GM18951 (cell line): ENCODE results near the gene PALM.
"Not testable (repeated sequence)": the region's sequence is repeated elsewhere in the genome, so short reads cannot be mapped to it uniquely, and the experiment has no call there.

Experiments used
- POLR2A ChIP-seq: IDR thresholded peaks from 4 replicates; pipeline ENCODE4 v1.6.1; 2011; ENCODE audit warnings: mild to moderate bottlenecking; ENCODE audit not compliant: insufficient read length, insufficient read depth; ENCODE audit errors: extremely low read depth
- in situ Hi-C: fragments of 300-500 bp; cut with MboI; formaldehyde crosslinking; loops from one replicate; pipeline ENCODE4 v1.12.0; 2022; ENCODE audit warnings: low sequenced_read_pairs, mixed read lengths, inconsistent platforms; ENCODE audit not compliant: unreplicated experiment

PALM gene

DNA sequence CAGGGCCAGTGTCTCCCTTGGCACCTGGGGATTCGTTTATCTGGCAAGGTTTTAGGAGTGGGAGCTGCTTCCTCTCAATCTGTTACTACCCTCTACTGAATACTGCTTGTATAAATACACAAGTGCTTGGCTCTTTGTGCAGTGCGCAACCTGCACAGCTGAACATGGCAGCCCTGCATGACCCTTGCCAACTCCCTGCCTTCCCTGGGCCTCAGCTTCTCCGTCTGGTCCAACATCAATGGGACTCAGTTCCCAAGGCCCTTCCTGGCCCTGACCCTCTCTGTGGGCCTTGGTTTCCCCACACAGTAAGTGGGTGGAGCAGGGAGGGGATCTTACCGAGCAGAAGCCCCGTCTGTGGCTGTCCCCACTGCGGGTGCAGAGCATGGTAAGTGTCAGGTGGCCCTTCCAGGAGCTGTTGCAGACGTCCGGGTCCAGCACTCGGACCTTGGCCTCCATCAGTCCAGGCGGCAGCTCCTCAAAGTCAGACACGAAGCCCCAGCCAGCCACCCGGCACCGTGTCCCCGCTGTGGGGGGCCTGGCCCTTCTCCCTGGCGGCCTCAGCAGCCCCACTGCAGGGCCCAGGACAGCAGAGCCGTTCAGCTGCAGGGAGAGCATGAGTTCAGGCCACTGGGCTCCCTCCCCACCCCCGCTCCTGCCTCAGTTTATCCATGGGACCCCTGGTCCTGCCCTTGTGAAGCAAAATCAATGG is 22.0 kb upstream of the PALM start:
- in situ Hi-C loops, result no loop called here

DNA sequence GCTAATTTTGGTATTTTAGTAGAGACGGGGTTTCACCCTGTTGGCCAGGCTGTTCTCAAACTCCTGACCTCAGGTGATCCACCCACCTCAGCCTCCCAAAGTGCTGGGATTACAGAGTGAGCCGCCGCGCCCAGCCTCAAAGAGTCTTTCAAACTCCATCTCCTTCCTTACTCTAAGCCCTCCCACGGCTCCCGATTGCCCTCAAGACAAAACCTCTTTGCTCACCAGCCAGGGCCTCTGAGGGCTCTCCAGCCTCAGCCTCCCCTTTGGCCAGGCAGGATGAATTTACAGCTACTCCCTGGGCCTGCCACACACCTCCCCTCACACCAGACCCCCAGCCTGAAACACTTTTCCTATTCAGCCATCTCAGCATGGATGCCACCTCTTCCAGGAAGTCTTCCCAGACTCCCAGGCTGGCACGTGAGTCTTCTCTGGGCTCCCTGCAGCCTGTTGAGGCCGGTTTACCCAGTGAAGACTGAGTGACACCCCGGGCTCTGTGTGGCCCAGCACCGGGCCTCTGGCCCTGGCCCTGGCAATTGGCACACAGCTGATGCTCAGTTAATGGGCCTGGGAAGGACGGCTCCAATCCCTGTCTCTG is 21.1 kb upstream of the PALM start:
- no peak for TF ChIP-seq POLR2A
- in situ Hi-C loops, result no loop called here

More for the DNA sequence above, 22.0 kb upstream of the PALM start:
- TF ChIP-seq POLR2A, result no peak

DNA sequence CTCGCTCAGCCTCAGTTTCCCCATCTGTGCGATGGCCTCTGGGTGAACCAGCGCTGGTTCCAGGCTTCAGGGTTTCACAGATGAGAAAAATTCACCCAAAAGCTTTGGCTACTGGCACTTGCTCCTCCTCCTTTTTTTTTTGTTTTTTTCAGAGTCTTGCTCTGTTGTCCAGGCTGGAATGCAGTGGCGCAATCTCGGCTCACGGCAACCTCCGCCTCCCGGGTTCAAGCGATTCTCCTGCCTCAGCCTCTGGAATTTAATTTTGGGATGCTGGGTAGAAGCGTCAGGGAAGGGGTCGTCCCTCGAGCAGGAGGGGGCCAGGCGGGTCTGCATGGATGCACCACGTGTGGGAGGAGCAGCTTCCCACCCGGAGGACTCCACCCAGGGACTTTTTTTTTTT is 20.5 kb upstream of the PALM start:
- in situ Hi-C loops, result no loop called here
- no peak for TF ChIP-seq POLR2A

DNA sequence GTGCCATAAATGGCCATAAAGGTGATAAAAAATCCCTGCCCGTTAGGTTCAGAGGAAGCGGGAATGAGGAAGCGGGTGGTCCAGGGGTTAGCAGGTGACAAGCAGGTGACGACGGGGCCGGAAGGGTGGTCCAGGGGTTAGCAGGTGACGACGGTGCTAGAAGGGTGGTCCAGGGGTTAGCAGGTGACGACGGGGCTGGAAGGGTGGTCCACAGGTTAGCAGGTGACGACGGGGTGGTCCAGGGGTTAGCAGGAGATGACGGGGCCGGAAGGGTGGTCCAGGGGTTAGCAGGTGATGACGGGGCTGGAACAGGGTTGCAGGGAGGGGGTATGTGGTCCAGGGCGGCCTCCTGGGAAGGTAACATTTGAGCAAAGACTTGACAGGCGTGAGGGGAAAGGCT is 19.7 kb upstream of the PALM start:
- in situ Hi-C loops, result no loop called here
- no peak for TF ChIP-seq POLR2A

DNA sequence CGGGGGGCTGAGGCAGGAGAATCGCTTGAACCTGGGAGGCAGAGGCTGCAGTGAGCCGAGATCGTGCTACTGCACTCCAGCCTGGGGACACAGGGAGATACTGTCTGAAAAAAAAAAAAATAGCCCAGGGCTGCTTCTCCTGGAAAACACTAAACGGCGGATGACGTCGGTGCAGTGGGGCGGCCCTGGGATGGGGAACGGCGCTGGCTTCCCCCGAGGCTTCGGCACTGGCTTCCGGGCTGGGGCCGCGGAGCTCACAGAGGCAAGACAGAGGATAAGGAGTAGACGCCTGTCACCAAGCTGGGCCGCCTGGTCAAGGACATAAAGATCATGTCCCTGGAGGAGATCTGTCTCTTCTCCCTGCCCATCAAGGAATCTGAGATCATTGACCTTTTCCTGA is 18.5 kb upstream of the PALM start:
- no peak for TF ChIP-seq POLR2A
- in situ Hi-C loops, result no loop called here

DNA sequence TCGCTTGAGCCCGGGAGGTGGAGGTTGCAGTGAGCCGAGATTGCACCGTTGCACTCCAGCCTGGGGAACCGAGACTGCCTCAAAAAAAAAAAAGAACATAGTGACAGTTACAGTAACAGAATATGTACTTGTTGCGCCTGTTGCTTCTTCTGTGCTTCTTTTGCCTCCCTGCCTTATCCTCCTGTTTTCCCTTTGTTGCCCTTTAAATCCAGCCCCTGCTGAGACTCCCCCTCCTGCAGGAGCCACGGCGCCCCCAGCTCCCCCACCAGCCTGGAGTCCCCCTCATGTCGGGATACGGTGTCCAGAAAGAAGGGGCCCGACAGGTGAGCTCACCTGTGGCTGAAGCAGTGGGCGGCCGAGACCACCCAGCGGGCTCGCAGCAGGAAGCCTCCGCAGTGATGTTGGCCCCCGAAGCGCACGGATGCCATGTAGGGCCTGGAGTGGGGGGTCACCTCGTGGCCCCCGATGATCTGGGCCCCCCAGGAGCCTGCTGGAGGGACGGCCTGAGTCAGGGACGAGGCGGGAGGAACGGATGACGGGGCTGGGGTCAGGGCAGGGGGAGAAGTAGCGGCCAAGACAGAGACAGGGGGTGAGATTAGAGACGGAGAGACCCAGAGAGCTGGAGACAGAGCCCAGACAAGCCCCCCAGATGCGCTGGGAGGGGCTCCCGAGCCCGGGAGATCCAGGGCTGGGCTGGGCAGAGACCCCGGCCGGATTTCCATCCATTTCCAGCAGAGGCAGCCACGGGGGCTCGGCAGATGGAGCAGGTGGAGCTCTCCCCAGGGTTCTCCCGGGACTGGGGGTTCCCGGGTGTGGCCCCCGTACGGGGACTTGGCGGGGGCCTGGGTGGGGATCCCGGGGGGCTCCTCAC is 14.0 kb upstream of the PALM start:
- in situ Hi-C loops, result no loop called here
- no peak for TF ChIP-seq POLR2A

DNA sequence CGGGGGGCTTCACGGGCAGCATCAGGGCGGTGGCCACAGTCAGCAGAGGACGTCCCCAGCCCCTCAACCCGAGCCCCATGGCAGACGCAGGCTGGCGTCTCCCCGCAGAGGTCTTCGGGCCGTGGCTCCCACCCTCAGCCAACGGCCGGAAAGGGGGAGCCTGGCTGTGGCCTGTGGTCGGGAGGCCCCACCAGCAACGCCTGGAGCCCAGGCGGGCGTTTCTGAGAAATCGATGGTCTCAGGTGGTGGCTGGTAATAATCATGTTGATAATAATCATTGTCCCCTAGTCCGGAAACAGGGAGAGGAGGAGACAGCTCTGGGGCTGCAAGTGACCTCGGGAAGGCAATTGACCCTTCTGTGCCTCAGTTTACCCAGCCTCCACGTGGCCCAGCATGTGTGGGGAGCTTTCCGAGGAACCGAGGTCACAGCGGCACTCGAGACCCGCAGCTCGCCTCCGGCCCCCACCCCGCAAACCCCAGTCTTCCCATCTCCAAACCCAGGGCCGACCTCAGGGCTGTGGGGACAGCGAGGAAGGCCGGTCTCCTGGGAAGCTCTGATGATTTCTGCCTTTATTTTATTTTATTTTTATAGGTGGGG is 13.3 kb upstream of the PALM start, which contains the start of gene PRSS57:
Gene PRSS57, minus strand, starts transcription at position 101 of the 598 bp plus-strand sequence. Its CDS starts 22 bp downstream, at position 79.
- no peak for TF ChIP-seq POLR2A
- in situ Hi-C loops, result no loop called here

DNA sequence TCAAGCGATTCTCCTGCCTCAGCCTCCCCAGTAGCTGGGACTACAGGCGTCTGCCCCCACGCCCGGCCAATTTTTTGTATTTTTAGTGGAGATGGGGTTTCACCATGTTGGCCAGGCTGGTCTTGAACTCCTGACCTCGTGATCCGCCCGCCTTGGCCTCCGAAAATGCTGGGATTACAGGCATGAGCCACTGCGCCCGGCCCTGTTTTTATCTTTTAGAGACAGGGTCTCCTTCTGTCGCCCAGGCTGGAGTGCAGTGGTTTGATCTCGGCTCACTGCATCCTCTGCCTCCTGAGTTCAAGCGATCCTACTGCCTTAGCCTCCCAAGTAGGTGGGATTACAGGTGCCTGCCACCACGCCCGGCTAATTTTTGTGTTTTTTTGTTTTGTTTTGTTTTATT is 10.2 kb upstream of the PALM start:
- in situ Hi-C loops, result not testable (repeated sequence)

DNA sequence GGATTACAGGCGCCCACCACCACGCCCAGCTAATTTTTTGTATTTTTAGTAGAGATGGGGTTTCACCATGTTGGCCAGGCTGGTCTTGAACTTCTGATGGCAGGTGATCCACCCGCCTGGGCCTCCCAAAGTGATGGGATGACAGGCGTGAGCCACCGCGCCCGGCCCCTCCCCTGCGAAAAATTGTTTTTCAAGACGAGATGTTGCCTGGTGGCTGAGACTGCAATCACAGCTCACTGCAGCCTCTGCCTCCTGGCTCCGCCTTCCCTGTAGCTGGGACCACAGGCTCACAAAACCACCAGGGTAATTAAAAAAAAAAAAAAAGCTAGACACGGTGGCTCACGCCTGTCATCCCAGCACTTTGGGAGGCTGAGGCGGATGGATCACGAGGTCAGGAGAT is 8.8 kb upstream of the PALM start:
- in situ Hi-C loops, result not testable (repeated sequence)

DNA sequence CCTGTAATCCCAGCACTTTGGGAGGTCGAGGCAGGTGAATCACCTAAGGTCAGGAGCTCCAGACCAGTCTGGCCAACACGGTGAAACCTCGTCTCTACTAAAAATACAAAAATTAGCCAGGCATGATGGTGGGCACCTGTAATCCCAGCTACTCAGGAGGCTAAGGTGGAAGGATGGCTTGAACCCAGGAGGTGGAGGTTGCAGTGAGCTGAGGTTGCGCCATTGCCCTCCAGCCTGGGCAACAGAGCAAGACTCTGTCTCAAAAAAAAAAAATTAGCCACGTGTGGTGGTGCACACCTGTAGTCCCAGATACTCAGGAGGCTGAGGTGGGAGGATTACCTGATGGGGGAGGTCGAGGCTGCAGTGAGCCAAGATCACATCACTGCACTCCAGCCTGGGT is 5.9 kb upstream of the PALM start:
- in situ Hi-C loops, result not testable (repeated sequence)

DNA sequence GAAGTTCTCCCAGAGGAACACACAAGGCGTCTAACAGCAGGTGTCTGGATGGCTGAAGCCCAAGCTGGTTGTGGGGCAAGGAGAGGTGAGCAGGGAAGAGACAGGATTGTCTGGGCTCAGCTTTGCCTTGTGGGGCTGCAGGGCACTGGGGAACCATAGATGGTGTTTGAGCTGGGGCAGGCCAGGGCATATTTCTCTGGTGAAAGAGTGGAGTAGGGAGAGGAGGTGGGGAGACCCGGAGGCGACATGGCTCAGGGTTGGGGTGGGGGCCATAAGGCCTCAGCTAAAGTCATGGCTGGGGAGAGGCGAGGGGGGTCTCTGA is 5.4 kb upstream of the PALM start:
- no peak for TF ChIP-seq POLR2A
- in situ Hi-C loops, result no loop called here

DNA sequence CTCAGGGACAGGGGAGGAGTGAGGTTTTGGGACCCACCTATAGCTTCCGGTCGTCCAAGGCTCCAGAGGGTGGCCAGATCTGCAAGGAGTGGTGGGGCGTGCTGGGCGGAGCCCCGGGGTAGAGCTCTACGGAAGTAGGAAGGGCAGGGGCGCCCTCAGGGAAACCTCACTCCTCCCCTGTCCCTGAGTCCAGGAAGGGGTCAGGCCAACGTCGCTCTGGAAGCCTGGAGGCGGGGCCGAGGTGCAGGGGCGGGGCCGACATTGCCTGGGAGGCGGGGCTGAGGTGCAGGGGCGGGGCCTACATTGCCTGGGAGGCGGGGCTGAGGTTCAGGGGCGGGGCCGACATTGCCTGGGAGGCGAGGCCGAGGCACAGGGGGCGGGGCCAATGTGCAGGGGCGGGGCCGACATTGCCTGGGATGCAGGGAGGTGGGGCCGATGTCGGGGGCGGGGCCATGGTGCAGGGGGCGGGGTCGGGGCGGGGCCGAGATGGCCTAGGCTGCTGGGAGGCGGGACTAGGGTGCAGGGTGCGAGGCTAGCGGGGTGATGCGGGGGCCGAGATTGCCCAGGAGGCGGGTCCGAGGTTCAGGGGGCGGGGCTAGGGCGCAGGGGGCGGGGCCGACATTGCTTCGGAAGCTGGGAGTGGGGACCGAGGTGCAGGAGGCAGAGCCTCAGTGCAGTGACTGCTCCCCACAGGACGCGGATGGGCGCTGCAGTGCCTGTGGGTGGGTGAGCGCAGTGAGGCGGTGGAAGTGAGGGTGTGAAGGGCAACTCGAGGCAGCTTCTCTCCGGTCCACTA is 4.9 kb upstream of the PALM start:
- TF ChIP-seq POLR2A, result no peak
- in situ Hi-C loops, result no loop called here

DNA sequence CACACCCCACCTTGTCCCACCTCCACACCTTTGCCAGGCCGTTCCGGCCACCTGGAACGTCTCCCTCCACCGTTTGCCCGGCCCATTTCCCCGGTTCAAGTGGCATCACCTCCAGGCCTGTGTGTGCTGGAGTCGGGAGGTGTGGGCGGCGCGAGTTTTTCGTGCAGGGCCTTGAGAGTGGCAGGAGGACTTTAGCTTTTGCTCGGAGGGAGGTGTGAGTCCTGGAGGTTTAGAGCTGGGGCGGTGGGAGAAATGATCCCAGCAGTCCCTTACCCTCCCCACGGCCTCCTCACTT is 4.3 kb upstream of the PALM start:
- in situ Hi-C loops, result no loop called here
- no peak for TF ChIP-seq POLR2A
